ENCODE data around the gene TBX15.

Gene TBX15

DNA sequence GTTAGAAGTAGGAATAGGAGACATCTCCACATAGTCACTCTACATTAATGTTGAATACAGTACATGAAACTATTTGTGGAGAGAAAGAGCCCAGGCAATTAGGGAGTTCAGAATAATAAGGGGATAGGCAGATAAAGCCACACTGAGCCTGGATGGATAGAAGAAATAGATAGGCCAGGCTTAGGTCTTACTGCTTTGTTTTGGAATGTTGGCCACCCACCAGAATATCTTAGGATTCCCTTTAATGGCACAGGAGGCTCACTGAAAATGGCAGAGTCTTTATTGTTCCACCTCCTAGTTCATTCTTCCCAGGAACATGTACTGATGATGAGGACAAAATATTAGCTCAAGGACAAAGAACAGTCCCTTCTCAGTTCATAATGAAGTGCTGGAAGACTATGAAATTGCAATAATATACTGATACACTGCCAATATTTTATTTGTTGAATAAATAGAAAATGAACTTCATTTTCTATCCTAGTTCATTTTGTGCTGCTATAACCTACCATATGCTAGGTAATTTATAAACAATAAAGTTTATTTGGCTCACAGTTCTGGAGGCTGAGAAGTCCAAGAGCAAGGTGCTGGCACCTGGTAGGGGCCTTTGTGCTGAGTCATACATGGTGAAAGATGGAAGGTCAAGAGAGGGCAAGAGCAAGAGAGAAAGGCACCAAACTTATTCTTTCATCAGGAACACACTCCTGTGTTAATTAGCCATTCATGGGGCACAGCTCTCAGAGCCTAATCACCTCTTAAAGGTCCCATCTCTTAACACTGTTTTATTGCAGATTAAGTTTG is 87.3 kb downstream of the TBX15 start:
- Histone ChIP-seq H3K36me3 (ENCODE audit: control insufficient read depth, insufficient read depth, low read length, severe bottlenecking) (peaks cover 50% of the 10 kb centered on the region), H3K9ac (ENCODE audit: low read length) (no peak overlapping the region), H3K4me1 (ENCODE audit: control insufficient read depth, insufficient read depth, low read length) (peaks cover 29% of the 10 kb centered on the region), H3K4me3 (ENCODE audit: low read length) (no peak overlapping the region), H3K27me3 (replicated peaks; ENCODE audit: control insufficient read depth, insufficient read depth, low read length) (no peaks in the 10 kb centered on the region), H3K9me3 (ENCODE audit: control insufficient read depth, low read length) (no peaks in the 10 kb centered on the region)
- no peak for DNase-seq (ENCODE audit: low read depth)

DNA sequence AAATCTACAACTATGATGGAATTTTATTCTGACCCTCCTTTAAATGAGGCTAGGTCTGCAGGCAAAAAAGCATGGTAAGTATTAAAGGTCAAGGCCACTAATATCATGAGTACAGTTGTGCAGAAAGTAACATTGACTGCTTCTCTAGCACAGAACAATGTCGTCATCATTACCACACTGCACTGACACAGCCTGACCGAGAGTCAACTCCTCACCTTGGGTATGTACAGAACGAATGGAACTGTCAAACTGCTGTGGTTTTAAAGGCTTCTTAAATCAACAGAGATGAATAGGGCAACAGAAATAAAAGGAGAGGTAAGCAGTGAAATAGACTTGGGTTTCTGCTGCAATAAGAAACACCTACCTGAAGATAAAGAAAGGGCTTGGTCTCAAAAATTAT is 88.8 kb downstream of the TBX15 start:
- H3K9ac ChIP-seq (ENCODE audit: low read length): no peak overlapping the region
- no peak for DNase-seq (ENCODE audit: low read depth)
- no peaks in the 10 kb centered on the region for H3K9me3 ChIP-seq (ENCODE audit: control insufficient read depth, low read length)
- peaks cover 63% of the 10 kb centered on the region for H3K36me3 ChIP-seq (ENCODE audit: control insufficient read depth, insufficient read depth, low read length, severe bottlenecking)
- peaks cover 16% of the 10 kb centered on the region for H3K4me1 ChIP-seq (ENCODE audit: control insufficient read depth, insufficient read depth, low read length)
- no peak overlapping the region for H3K4me3 ChIP-seq (ENCODE audit: low read length)
- H3K27me3 ChIP-seq (replicated peaks; ENCODE audit: control insufficient read depth, insufficient read depth, low read length): no peaks in the 10 kb centered on the region

DNA sequence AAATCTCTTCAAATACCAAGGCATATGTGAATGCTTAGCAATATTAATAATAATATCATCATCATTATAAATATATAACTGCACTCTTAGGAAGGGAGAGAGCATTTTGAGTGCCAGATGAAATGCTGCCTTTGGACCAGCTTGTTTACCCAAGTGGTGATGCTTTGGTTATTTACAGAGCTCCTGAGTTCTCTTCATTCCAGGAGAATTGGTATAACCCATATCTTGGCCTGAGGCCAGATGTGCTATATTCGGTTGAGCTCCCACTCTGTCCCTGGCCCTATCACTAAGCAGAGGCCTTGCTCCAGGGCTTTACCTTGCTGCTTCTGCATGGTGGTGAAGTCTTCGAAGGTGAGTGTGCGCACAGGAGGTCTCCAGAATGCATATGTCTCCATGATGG is 89.4 kb downstream of the TBX15 start:
- DNase-seq (ENCODE audit: low read depth): no peak

DNA sequence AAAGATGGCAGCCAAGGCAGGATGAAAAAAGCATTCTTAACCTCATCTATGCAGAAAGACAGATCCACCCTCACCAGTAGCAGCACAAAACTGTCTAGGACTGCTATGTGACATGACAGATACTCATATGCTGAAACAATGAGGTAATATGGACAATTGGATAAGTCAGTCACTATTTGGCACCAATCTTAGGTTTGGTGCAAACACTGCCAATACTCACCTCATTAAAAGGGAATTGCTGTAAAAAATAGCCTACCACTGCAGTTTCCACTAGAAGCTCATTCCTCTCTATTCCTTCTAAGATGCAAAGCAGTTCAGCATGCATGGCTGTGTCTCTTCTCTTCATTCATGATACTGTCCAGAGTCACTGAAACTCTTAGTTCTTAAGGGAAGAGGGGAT is 91.7 kb downstream of the TBX15 start:
- Histone ChIP-seq H3K9ac (ENCODE audit: low read length) (no peak overlapping the region), H3K4me3 (ENCODE audit: low read length) (no peak overlapping the region), H3K9me3 (ENCODE audit: control insufficient read depth, low read length) (no peaks in the 10 kb centered on the region), H3K36me3 (ENCODE audit: control insufficient read depth, insufficient read depth, low read length, severe bottlenecking) (peaks cover 76% of the 10 kb centered on the region), H3K27me3 (replicated peaks; ENCODE audit: control insufficient read depth, insufficient read depth, low read length) (no peaks in the 10 kb centered on the region), H3K4me1 (ENCODE audit: control insufficient read depth, insufficient read depth, low read length) (no peaks in the 10 kb centered on the region)
- no peak for DNase-seq (ENCODE audit: low read depth)

More for the DNA sequence above, 89.4 kb downstream of the TBX15 start:
- no peak overlapping the region for H3K4me3 ChIP-seq (ENCODE audit: low read length)
- peaks cover 68% of the 10 kb centered on the region for H3K36me3 ChIP-seq (ENCODE audit: control insufficient read depth, insufficient read depth, low read length, severe bottlenecking)
- no peaks in the 10 kb centered on the region for H3K27me3 ChIP-seq (replicated peaks; ENCODE audit: control insufficient read depth, insufficient read depth, low read length)
- no peaks in the 10 kb centered on the region for H3K9me3 ChIP-seq (ENCODE audit: control insufficient read depth, low read length)
- H3K4me1 ChIP-seq (ENCODE audit: control insufficient read depth, insufficient read depth, low read length): peaks cover 11% of the 10 kb centered on the region
- no peak overlapping the region for H3K9ac ChIP-seq (ENCODE audit: low read length)

DNA sequence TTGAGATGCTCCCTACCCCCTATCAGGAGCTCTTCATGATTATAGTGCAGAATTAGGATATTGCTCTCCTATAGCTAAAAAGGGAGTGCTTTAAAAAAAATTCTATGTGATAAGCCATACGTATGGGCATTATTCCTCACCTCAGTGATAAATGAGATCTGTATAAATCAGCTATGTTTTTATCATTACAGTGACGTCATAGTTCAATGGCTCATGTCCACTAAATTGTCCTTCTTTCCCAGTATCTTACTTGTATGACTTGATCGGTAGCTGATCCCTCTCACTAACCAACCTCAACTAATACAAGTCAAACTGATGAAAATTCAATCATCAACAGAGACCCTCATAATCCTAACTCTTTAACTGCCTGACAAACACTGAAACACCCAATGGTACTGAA is 93.3 kb downstream of the TBX15 start:
- H3K9me3 ChIP-seq (ENCODE audit: control insufficient read depth, low read length): no peaks in the 10 kb centered on the region

DNA sequence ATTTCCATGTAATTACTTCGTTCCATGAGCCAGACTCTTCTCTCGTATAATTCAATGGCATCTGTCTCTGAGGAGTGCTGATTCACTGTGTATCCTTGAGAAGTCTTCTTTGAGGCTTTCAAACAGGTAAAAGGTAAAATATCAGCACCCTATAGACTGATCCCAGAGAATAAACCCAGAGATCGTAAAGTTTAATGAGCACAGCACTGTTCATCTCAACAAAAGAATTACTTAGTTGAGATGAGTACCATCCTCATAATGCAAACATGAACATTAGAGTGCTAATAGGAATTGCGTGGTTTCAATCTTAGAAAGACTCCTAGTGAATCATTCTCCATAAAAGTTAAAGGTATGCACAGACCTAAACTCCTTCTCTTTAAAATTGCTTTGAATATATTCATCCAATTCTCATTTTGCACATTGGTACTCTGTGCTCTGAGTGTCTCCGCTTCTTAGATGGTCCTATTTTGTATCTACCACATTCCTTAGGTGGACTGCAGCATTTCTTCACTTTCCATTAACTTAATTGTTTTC is 97.2 kb downstream of the TBX15 start:
- Histone ChIP-seq H3K27me3 (replicated peaks; ENCODE audit: control insufficient read depth, insufficient read depth, low read length) (no peaks in the 10 kb centered on the region), H3K9ac (ENCODE audit: low read length) (no peak overlapping the region), H3K4me1 (ENCODE audit: control insufficient read depth, insufficient read depth, low read length) (no peaks in the 10 kb centered on the region), H3K4me3 (ENCODE audit: low read length) (no peak overlapping the region), H3K9me3 (ENCODE audit: control insufficient read depth, low read length) (no peaks in the 10 kb centered on the region), H3K36me3 (ENCODE audit: control insufficient read depth, insufficient read depth, low read length, severe bottlenecking) (peaks cover 82% of the 10 kb centered on the region)
- DNase-seq (ENCODE audit: low read depth): no peak

More for the DNA sequence above, 93.3 kb downstream of the TBX15 start:
- Histone ChIP-seq H3K4me1 (ENCODE audit: control insufficient read depth, insufficient read depth, low read length) (no peaks in the 10 kb centered on the region), H3K4me3 (ENCODE audit: low read length) (no peak overlapping the region), H3K9ac (ENCODE audit: low read length) (no peak overlapping the region), H3K36me3 (ENCODE audit: control insufficient read depth, insufficient read depth, low read length, severe bottlenecking) (peaks cover 82% of the 10 kb centered on the region), H3K27me3 (replicated peaks; ENCODE audit: control insufficient read depth, insufficient read depth, low read length) (no peaks in the 10 kb centered on the region)
- DNase-seq (ENCODE audit: low read depth): no peak

DNA sequence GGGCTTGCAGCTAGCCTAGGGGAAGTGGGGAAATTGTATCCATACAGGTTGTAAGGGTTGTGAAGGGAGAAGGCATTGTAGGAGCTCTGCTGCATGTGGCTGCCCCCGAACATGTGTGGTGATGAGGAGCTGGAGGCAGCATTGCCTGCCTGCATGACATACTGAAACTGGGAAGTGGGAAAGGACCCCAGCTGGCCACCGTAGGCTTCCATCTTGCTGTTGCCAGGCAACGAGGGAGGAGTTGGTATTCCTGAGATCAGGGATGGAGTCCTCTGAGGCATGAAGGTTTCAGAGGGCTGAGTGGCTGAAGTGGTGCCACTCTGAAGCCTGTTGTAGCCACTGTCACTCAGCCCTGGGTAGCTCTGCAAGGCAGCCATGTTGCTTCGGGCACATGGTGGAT is 103.2 kb downstream of the TBX15 start:
- Histone ChIP-seq H3K4me1 (ENCODE audit: control insufficient read depth, insufficient read depth, low read length) (peaks cover 6% of the 10 kb centered on the region), H3K27me3 (replicated peaks; ENCODE audit: control insufficient read depth, insufficient read depth, low read length) (no peaks in the 10 kb centered on the region), H3K4me3 (ENCODE audit: low read length) (no peak overlapping the region), H3K9ac (ENCODE audit: low read length) (no peak overlapping the region), H3K36me3 (ENCODE audit: control insufficient read depth, insufficient read depth, low read length, severe bottlenecking) (peaks cover 69% of the 10 kb centered on the region), H3K9me3 (ENCODE audit: control insufficient read depth, low read length) (no peaks in the 10 kb centered on the region)
- DNase-seq (ENCODE audit: low read depth): no peak

DNA sequence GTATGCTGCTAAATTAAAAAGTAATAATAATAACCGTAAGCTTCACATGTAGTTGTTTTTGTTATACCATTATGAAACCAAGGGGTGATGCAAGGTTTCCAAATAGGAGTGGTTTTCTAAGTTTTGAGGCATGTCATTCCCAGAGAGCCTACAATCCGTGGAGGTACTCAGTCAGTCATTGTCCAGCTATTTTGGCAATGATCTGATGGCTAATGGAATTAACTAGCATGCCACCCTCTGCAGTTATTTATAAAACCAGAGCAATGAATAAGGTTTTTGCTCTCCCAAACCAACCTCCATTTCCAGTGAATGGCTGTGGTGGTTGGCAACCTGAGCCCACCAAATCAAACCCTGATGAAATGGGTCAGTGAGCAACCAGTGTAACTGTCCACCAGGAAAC is 106.4 kb downstream of the TBX15 start:
- DNase-seq (ENCODE audit: low read depth): no peak
- no peaks in the 10 kb centered on the region for H3K9me3 ChIP-seq (ENCODE audit: control insufficient read depth, low read length)
- no peaks in the 10 kb centered on the region for H3K27me3 ChIP-seq (replicated peaks; ENCODE audit: control insufficient read depth, insufficient read depth, low read length)
- H3K4me1 ChIP-seq (ENCODE audit: control insufficient read depth, insufficient read depth, low read length): peaks cover 12% of the 10 kb centered on the region
- H3K4me3 ChIP-seq (ENCODE audit: low read length): no peak overlapping the region
- H3K36me3 ChIP-seq (ENCODE audit: control insufficient read depth, insufficient read depth, low read length, severe bottlenecking): peaks cover 40% of the 10 kb centered on the region
- no peak overlapping the region for H3K9ac ChIP-seq (ENCODE audit: low read length)

DNA sequence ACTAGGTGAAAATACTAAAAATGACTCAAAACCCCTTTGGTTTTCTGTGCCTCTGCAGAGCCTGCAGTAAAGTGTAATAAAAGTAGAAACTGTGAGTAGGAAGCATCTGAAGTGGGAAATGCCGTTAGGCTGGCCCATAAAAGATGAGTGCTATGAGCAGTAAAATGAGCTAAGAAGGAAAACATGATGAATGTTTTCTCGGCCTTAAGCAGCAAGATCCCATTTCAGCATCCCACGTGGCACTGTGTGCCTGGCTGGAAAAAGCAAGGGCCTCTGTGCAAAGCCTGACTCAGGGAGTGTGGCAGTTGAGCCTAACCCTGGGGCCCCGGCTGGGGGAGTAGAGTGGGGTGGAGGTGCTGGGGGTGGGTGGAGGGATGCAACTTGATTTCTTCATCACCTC is 109.5 kb downstream of the TBX15 start:
- Histone ChIP-seq H3K4me1 (ENCODE audit: control insufficient read depth, insufficient read depth, low read length) (peaks cover 22% of the 10 kb centered on the region), H3K27me3 (replicated peaks; ENCODE audit: control insufficient read depth, insufficient read depth, low read length) (no peaks in the 10 kb centered on the region), H3K9me3 (ENCODE audit: control insufficient read depth, low read length) (no peaks in the 10 kb centered on the region), H3K4me3 (ENCODE audit: low read length) (no peak overlapping the region), H3K36me3 (ENCODE audit: control insufficient read depth, insufficient read depth, low read length, severe bottlenecking) (peaks cover 9% of the 10 kb centered on the region), H3K9ac (ENCODE audit: low read length) (no peak overlapping the region)
- no peak for DNase-seq (ENCODE audit: low read depth)

DNA sequence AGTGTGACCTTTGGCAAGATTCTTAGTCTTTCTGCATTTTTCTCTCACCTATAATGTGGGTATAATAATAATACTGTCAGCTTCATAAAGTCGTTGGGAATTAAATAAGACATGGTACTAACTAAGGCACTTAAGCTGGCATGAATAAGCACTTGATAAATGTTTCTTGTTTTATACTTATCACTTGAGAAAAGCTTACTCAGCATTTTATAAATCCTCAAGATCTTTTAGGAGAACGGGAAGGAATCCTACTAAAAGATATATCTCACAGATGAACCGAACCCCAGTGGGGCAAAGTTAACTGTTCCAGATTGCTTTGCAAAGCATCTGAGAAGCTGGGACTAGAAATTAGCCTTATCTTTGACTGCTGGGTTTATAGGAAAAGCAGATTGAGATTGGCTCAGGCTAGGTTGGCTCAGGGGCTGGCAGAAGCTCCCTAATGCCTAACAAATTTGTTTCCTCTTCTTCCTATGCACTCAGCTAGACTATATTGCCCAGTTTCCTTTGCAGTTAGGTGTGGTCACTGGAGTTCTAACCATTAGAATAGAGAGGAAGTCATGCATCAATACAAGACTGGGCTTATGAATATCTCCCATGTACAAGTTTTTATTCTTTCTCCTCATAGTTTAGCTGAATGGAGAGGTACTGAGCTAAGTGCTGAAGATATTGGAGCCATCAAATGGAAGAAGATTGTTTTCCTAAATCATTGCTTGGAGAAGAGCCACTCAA is 110.3 kb downstream of the TBX15 start:
- Histone ChIP-seq H3K9me3 (ENCODE audit: control insufficient read depth, low read length) (no peaks in the 10 kb centered on the region), H3K36me3 (ENCODE audit: control insufficient read depth, insufficient read depth, low read length, severe bottlenecking) (peaks cover 2% of the 10 kb centered on the region), H3K27me3 (replicated peaks; ENCODE audit: control insufficient read depth, insufficient read depth, low read length) (no peaks in the 10 kb centered on the region), H3K4me3 (ENCODE audit: low read length) (no peak overlapping the region), H3K4me1 (ENCODE audit: control insufficient read depth, insufficient read depth, low read length) (peaks cover 22% of the 10 kb centered on the region), H3K9ac (ENCODE audit: low read length) (no peak overlapping the region)
- DNase-seq (ENCODE audit: low read depth): no peak

DNA sequence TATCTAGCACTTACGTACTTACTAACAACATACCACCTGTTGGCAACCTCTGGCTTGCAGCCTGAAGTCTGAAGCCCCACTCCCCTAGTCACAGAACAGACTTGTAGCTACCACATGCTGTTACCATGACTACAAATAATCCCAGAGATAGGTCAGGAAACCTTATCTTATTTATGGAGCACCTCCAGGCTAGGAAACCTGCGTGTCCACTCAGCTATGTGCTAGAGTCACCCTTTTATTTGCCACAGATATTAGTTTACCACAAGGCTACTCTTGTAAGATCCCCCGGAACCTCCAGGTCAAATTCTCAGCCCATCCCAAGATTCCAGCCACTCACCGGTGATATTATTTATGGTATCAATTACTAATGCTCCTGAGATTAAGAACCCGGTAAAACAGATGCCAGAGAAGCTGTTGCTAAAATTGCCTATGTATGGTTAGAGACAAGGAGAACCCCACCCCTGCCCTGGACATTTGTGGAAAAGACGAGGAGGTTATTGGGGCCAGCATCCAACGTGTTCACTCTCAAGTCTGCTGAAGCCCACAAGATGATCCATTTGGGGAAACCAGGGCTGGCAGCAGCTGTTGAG is 116.5 kb downstream of the TBX15 start:
- no peaks in the 10 kb centered on the region for H3K36me3 ChIP-seq (ENCODE audit: control insufficient read depth, insufficient read depth, low read length, severe bottlenecking)
- DNase-seq (ENCODE audit: low read depth): no peak
- no peak overlapping the region for H3K4me3 ChIP-seq (ENCODE audit: low read length)
- H3K27me3 ChIP-seq (replicated peaks; ENCODE audit: control insufficient read depth, insufficient read depth, low read length): no peaks in the 10 kb centered on the region
- H3K9ac ChIP-seq (ENCODE audit: low read length): no peak overlapping the region
- H3K9me3 ChIP-seq (ENCODE audit: control insufficient read depth, low read length): no peaks in the 10 kb centered on the region
- peaks cover 9% of the 10 kb centered on the region for H3K4me1 ChIP-seq (ENCODE audit: control insufficient read depth, insufficient read depth, low read length)
